ENCODE results near the gene NELFA. TPM values are rescaled to one million over a fixed set of nuclear protein-coding genes. Genes with fewer than 3 reads are reported as not detected.

NELFA gene
- total RNA-seq, 1 experiment from 2014 or later: 55.0 TPM

DNA sequence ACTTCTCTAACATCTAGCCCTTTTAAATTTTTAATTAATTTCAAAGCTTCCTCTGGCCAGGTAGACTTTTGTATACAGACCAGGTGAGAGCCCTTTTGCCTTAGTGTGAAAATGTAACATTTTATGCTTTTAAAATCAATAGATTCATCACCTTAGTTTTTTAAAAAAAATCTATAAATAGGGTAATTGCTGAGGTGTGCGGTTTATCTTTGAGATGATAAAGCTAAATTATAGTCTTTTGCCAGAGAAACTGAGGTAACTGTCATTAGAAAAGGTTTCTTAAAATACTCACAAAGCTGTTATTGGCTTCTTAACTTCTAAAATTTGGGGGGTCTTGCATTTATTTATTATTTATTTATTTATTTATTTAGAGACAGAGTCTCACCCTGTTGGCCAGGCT is 62.9 kb downstream of the NELFA start:
- H4K91ac ChIP-seq (ENCODE audit: insufficient read length, low read depth, low read length): no peak overlapping the region
- no peaks in the 10 kb centered on the region for H3K9me3 ChIP-seq (ENCODE audit: control insufficient read depth, low read depth, low read length)
- Mint-ChIP-seq H3K4me3 (no peak overlapping the region), H3K27ac (no peak overlapping the region), H3K36me3 (ENCODE audit: insufficient read depth in 1 of 3, low read depth in 3 of 3) (peaks cover 16 to 44% (median 32%) of the 10 kb centered on the region in 3 experiments; a peak in 6 of 7 replicates), H3K27me3 (ENCODE audit: low read depth) (no peaks in the 10 kb centered on the region), H3K4me1 (no peaks in the 10 kb centered on the region), H3K9me3 (no peaks in the 10 kb centered on the region)
- DNase-seq: no peak
- no peak overlapping the region for H3K4me2 ChIP-seq (ENCODE audit: insufficient read depth, insufficient read length, low read length)
- H3K9ac ChIP-seq (ENCODE audit: extremely low read depth, insufficient read length, low read length): no peak overlapping the region
- no peaks in the 10 kb centered on the region for H3K79me1 ChIP-seq (ENCODE audit: insufficient read depth, low read depth, low read length, poor library complexity, severe bottlenecking)
- no peak overlapping the region for H2BK5ac ChIP-seq (ENCODE audit: insufficient read length, low read length)
- H3K56ac ChIP-seq (ENCODE audit: insufficient read length, low read depth, low read length): no peak overlapping the region
- H2AFZ ChIP-seq (ENCODE audit: low read length): no peak overlapping the region
- no peak for TF ChIP-seq CTCF (conservative IDR thresholded peaks at IDR 0.05)
- no peak overlapping the region for H2AK5ac ChIP-seq (ENCODE audit: insufficient read length, low read length)
- H2BK15ac ChIP-seq (ENCODE audit: low read depth, low read length): no peak overlapping the region
- H3K79me2 ChIP-seq (ENCODE audit: insufficient read depth, low read length): no peaks in the 10 kb centered on the region
- no peak overlapping the region for H3K27ac ChIP-seq (ENCODE audit: insufficient read length, low read depth, low read length)
- H4K20me1 ChIP-seq (ENCODE audit: control insufficient read depth, insufficient read depth, insufficient read length): no peaks in the 10 kb centered on the region
- H3K23me2 ChIP-seq (ENCODE audit: insufficient read length, low read depth, low read length, poor library complexity, severe bottlenecking): no peaks in the 10 kb centered on the region
- H3K23ac ChIP-seq (ENCODE audit: insufficient read length, low read depth, low read length): no peak overlapping the region
- no peak overlapping the region for H2BK12ac ChIP-seq (ENCODE audit: insufficient read length, low read depth, low read length)
- no peaks in the 10 kb centered on the region for H3K4me1 ChIP-seq (ENCODE audit: insufficient read depth, low read length)
- no peak overlapping the region for H4K8ac ChIP-seq (replicated peaks; ENCODE audit: insufficient read length, low read depth, low read length)
- H3K18ac ChIP-seq (ENCODE audit: insufficient read length, low read depth, low read length): no peak overlapping the region
- H2BK20ac ChIP-seq (ENCODE audit: low read depth, low read length, poor library complexity, severe bottlenecking): no peak overlapping the region
- no peak overlapping the region for H4K5ac ChIP-seq (ENCODE audit: insufficient read length, low read depth, low read length)
- H3K4ac ChIP-seq (ENCODE audit: low read depth, low read length): no peak overlapping the region
- H3T11ph ChIP-seq (ENCODE audit: low read length): no peak overlapping the region
- no peaks in the 10 kb centered on the region for H3K27me3 ChIP-seq (ENCODE audit: insufficient read depth, low read length)
- WGBS (ENCODE audit: extremely low coverage, insufficient read length, low lambda C conversion rate): no CpG with 5 or more reads among the region's 1 CpG
- H3K14ac ChIP-seq (ENCODE audit: insufficient read depth, low read length): no peak overlapping the region
- H2BK120ac ChIP-seq (ENCODE audit: low read depth, low read length, poor library complexity, severe bottlenecking): no peak overlapping the region

Measured in H9 (cell line).